Measurements from ENCODE around the gene SRPK2.

GRCh38 chr7:105297309-105297708, 91.4 kb downstream of the SRPK2 start:
- TF ChIP-seq CTCF (IDR thresholded peaks at IDR 0.05): no peak
- TF ChIP-seq POLR2A (IDR thresholded peaks at IDR 0.05): no peak
